ENCODE results near the gene CD300LD.

CD300LD gene

GRCh38 chr17:74618451-74618850, 26.4 kb upstream of the CD300LD start (continued):
- no peak for TF ChIP-seq ZNF610 (tag by site-specific recombination; IDR thresholded peaks at IDR 0.05; ENCODE audit: borderline replicate concordance)

GRCh38 chr17:74616696-74617095, 24.6 kb upstream of the CD300LD start:
- no peak overlapping the region for H3K4me3 ChIP-seq (ENCODE audit: low read depth, low read length)
- no peak for TF ChIP-seq ZNF645 (tag by site-specific recombination; IDR thresholded peaks at IDR 0.05)
- no peak for TF ChIP-seq RBAK (tag by site-specific recombination; IDR thresholded peaks at IDR 0.05)
- TF ChIP-seq, protein P1, sequence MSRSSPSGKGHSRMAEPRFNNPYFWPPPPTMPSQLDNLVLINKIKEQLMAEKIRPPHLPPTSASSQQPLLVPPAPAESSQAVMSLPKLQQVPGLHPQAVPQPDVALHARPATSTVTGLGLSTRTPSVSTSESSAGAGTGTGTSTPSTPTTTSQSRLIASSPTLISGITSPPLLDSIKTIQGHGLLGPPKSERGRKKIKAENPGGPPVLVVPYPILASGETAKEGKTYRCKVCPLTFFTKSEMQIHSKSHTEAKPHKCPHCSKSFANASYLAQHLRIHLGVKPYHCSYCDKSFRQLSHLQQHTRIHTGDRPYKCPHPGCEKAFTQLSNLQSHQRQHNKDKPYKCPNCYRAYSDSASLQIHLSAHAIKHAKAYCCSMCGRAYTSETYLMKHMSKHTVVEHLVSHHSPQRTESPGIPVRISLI (tag by site-specific recombination; IDR thresholded peaks at IDR 0.05) = no peak
- no peak for TF ChIP-seq YY1 (tag by site-specific recombination; IDR thresholded peaks at IDR 0.05)
- no peak for TF ChIP-seq ZFP69B (tag by site-specific recombination; IDR thresholded peaks at IDR 0.05)
- TF ChIP-seq ZIC2 (tag by site-specific recombination; IDR thresholded peaks at IDR 0.05) = no peak
- TF ChIP-seq ZNF426 (tag by site-specific recombination; IDR thresholded peaks at IDR 0.05) = no peak
- no peak for TF ChIP-seq BCL11A (tag by site-specific recombination; IDR thresholded peaks at IDR 0.05; ENCODE audit: low read depth)
- TF ChIP-seq ZNF518A (tag by site-specific recombination; conservative IDR thresholded peaks at IDR 0.05; ENCODE audit: low read depth) = no peak
- no peak for TF ChIP-seq ZNF114 (tag by site-specific recombination; IDR thresholded peaks at IDR 0.05)
- TF ChIP-seq ZNF843 (tag by site-specific recombination; IDR thresholded peaks at IDR 0.05) = no peak
- ChIA-PET CTCF (interaction anchor here (1.0 kb wide), 1 partner anchor 248 kb away, joined by 4 read pairs; no protein-coding TSS in a partner anchor), POLR2A (interaction anchor here (1.1 kb wide), 1 partner anchor 9 kb away, joined by 3 read pairs; no protein-coding TSS in a partner anchor)
- H3K36me3 ChIP-seq (ENCODE audit: control insufficient read depth in 2 of 2, insufficient read depth in 1 of 2, low read length in 2 of 2) = no peaks in the 10 kb centered on the region
- H3K9me3 ChIP-seq (ENCODE audit: control insufficient read depth, insufficient read depth, low read depth, low read length) = no peaks in the 10 kb centered on the region
- H3K4me1 ChIP-seq (ENCODE audit: control insufficient read depth, insufficient read depth, low read length) = no peaks in the 10 kb centered on the region
- H3K27ac ChIP-seq (ENCODE audit: extremely low read depth, low read depth, low read length) = no peak overlapping the region

DNA sequence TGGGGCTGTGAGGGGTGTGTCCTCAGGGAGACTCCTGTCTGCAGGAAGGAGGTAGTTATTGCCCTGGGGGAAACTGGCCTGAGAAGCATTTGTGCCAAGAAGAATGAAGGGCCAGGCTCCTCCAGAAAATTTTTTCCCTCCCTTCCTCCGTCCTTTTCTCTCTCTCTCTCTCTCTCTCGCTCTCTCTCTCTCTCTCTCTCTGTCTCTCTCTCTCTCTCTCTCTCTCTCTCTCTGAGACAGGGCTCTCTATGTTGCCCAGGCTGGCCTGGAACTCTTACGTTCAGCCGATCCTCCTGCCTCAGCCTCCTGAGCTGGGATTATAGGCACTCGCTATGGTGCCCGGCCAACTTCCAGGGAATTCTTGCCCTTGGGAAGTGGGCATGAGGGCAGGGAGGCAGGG, 20.0 kb upstream of the CD300LD start:
- no peaks in the 10 kb centered on the region for H3K9me3 ChIP-seq (ENCODE audit: control insufficient read depth, insufficient read depth, low read depth, low read length)
- H3K4me1 ChIP-seq (ENCODE audit: control insufficient read depth, insufficient read depth, low read length) = no peaks in the 10 kb centered on the region
- no peak overlapping the region for H3K27ac ChIP-seq (ENCODE audit: extremely low read depth, low read depth, low read length)
- CTCF ChIA-PET = interaction anchor here (0.6 to 1.7 kb wide), 4 partner anchors 10 to 211 kb away, joined by 3 to 6 read pairs (median 4); no protein-coding TSS in a partner anchor
- TF ChIP-seq ZNF302 (tag by site-specific recombination; IDR thresholded peaks at IDR 0.05; ENCODE audit: low read depth) = no peak
- TF ChIP-seq ZNF596 (tag by site-specific recombination; IDR thresholded peaks at IDR 0.05) = peak; percentile 92
- no peak for TF ChIP-seq SP2 (tag by site-specific recombination; IDR thresholded peaks at IDR 0.05)
- no peak overlapping the region for H3K4me3 ChIP-seq (ENCODE audit: low read depth, low read length)
- no peaks in the 10 kb centered on the region for H3K36me3 ChIP-seq (ENCODE audit: control insufficient read depth in 2 of 2, insufficient read depth in 1 of 2, low read length in 2 of 2)
- POLR2A ChIA-PET = no interaction called here

Data from HEK293 (cell line).